ENCODE measurements around the gene TRABD. TPM values are rescaled to one million over a fixed set of nuclear protein-coding genes. Genes with fewer than 3 reads are reported as not detected.

TRABD gene
- total RNA-seq, 6 experiments from 2014 or later, result 25.0 to 36.0 (median 27.6) TPM

- Mint-ChIP-seq H3K27ac (no peak overlapping the region), H3K36me3 (ENCODE audit: low read depth) (peaks cover 5% of the 10 kb centered on the region; the same call in 1 of the 2 replicates), H3K9me3 (no peaks in the 10 kb centered on the region), H3K4me3 (no peak overlapping the region), H3K27me3 (ENCODE audit: insufficient read depth) (peaks cover 6% of the 10 kb centered on the region), H3K4me1 (ENCODE audit: low read depth) (peaks cover 5% of the 10 kb centered on the region; the same call in 1 of the 2 replicates)
- no peak for DNase-seq
- no peak for TF ChIP-seq CTCF (IDR thresholded peaks at IDR 0.05)
These were observed 3.3 kb upstream of the TRABD start for GRCh38 chr22:50182176-50183081.

DNA sequence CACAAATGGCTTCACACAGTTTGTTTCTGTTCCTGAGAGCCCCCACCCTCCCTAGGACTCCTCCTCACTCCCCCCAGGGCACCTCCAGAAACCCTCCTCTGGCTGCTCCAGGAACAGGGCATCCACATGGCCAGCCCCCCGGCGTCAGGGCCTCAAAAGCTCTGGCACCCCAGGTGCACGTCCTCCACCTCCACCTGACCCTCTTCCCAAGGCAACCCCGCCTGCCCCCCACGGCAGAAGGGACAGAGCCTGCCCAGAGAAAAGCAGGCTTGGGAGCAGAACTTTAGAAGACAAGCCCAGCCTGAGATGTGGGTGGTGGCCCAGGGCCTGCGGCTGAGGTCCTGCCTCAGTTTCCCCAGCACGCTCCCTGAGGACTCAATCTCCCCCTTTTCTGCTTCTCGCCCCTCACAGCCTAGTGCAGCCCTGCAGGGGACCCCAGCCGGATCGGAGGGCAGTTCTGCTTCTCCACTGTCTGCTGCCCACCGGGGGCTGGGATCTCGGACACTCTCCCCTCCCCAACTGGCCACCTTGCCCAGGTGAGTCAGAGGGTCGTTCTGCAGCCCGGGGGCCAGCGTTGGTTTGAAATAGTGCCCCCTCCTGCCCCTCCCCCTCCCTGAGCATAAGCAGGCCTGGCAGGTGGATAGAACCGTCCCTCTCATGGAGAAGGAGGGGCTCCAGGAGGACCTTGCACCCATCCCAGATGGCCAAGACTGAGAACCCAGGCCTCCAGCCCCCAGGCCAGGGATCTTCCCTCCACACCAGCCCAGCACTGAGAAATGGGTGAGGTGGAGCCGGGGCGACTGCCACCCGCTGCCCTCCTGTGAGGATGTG, 2.4 kb upstream of the TRABD start:
- Mint-ChIP-seq H3K4me1 (ENCODE audit: low read depth) (peaks cover 5% of the 10 kb centered on the region; the same call in 1 of the 2 replicates), H3K4me3 (no peak overlapping the region), H3K27me3 (ENCODE audit: insufficient read depth) (peaks cover 6% of the 10 kb centered on the region), H3K36me3 (ENCODE audit: low read depth) (peaks cover 5% of the 10 kb centered on the region; the same call in 1 of the 2 replicates), H3K27ac (no peak overlapping the region), H3K9me3 (no peaks in the 10 kb centered on the region)
- no peak for DNase-seq
- no peak for TF ChIP-seq CTCF (IDR thresholded peaks at IDR 0.05)

- peaks cover 7% of the 10 kb centered on the region; the same call in 1 of the 2 replicates for H3K4me1 Mint-ChIP-seq (ENCODE audit: low read depth)
- peak overlapping the region; percentile 26; the same call in 1 of the 2 replicates for H3K27ac Mint-ChIP-seq
These were observed 1.5 kb upstream of the TRABD start for GRCh38 chr22:50184004-50184901.

GRCh38 chr22:50184902-50185374, 775 bp upstream of the TRABD start:
- no peaks in the 10 kb centered on the region for H3K9me3 Mint-ChIP-seq
- no peak overlapping the region for H3K4me3 Mint-ChIP-seq
- TF ChIP-seq CTCF (IDR thresholded peaks at IDR 0.05), result no peak
- H3K27ac Mint-ChIP-seq, result 0 out of 2 replicates have a peak overlapping the region, but pooled peaks have one; percentile 26
- no peak for DNase-seq
- peaks cover 13% of the 10 kb centered on the region; the same call in 1 of the 2 replicates for H3K4me1 Mint-ChIP-seq (ENCODE audit: low read depth)
- H3K27me3 Mint-ChIP-seq (ENCODE audit: insufficient read depth), result peaks cover 5% of the 10 kb centered on the region
- peaks cover 5% of the 10 kb centered on the region; the same call in 1 of the 2 replicates for H3K36me3 Mint-ChIP-seq (ENCODE audit: low read depth)

More at GRCh38 chr22:50184004-50184901, 1.5 kb upstream of the TRABD start:
- H3K36me3 Mint-ChIP-seq (ENCODE audit: low read depth), result peaks cover 5% of the 10 kb centered on the region; the same call in 1 of the 2 replicates
- no peak overlapping the region for H3K4me3 Mint-ChIP-seq
- no peaks in the 10 kb centered on the region for H3K9me3 Mint-ChIP-seq
- peak; percentile 19 for DNase-seq
- peak; percentile 27; the same call in 1 of the 2 replicates for TF ChIP-seq CTCF (IDR thresholded peaks at IDR 0.05)
- peaks cover 5% of the 10 kb centered on the region for H3K27me3 Mint-ChIP-seq (ENCODE audit: insufficient read depth)
